GM12892 (cell line): ENCODE results near the gene TEKT1.
"Not testable (repeated sequence)": the region's sequence is repeated elsewhere in the genome, so short reads cannot be mapped to it uniquely, and the experiment has no call there.

Experiments
- POLR2A ChIP-seq: IDR thresholded peaks from 2 replicates; pipeline ENCODE4 v1.6.1; 2011; ENCODE audit warnings: low read depth, low read length, control low read depth
- POLR2AphosphoS5 ChIP-seq: IDR thresholded peaks from 2 replicates; pipeline ENCODE4 v1.6.1; 2011; ENCODE audit warnings: low read depth, low read length, control low read depth

- TF ChIP-seq POLR2AphosphoS5, POLR2A: not testable (repeated sequence)
These were observed 15.2 kb downstream of the TEKT1 start for GRCh38 chr17:6816368-6816767.
